K562 (cell line): ENCODE measurements around the gene NUDT21. TPM values are rescaled to one million over a fixed set of nuclear protein-coding genes. Genes with fewer than 3 reads are reported as not detected.

ENCODE experiments used
- DACH1 ChIP-seq: fragments of 450-650 bp; IDR thresholded peaks from 2 replicates; pipeline ENCODE4 v1.6.1; 2018; ENCODE audit not compliant: partially characterized antibody
- EGR1 ChIP-seq: fragments of 450-650 bp; conservative IDR thresholded peaks from 2 replicates; pipeline ENCODE4 v1.6.1; 2017; ENCODE audit warnings: mild to moderate bottlenecking
- HDAC1 ChIP-seq, 2 experiments: fragments of 450-650 bp; IDR thresholded peaks; 2 replicates each; pipeline ENCODE4 v1.6.1; 2016 to 2017; ENCODE audit warnings: inconsistent platforms in 1 of 2, mild to moderate bottlenecking in 1 of 2, moderate library complexity in 1 of 2
- MGA ChIP-seq: fragments of 450-650 bp; IDR thresholded peaks from 2 replicates; pipeline ENCODE4 v1.6.1; 2016; ENCODE audit warnings: mild to moderate bottlenecking, moderate library complexity
- PTTG1 ChIP-seq: fragments of 450-650 bp; IDR thresholded peaks from 2 replicates; pipeline ENCODE4 v1.6.1; 2016; ENCODE audit warnings: low read depth, mild to moderate bottlenecking, missing genetic modification characterization, missing compliant biosample characterization
- SRSF1 ChIP-seq: fragments of 200-400 bp; formaldehyde crosslinking; IDR thresholded peaks from 2 replicates; pipeline ENCODE4 v1.6.1; 2017; ENCODE audit warnings: mild to moderate bottlenecking, low read depth, low read length, moderate library complexity
- TAL1 ChIP-seq: fragments of 450-650 bp; IDR thresholded peaks from 2 replicates; pipeline ENCODE4 v1.6.1; 2016; ENCODE audit warnings: mild to moderate bottlenecking
- UBTF ChIP-seq, 2 experiments: IDR thresholded peaks; 2 replicates each; pipeline ENCODE4 v1.6.1; 2012; ENCODE audit warnings: improper control_type of control experiment in 2 of 2, low read depth in 2 of 2, low read length in 2 of 2, borderline replicate concordance in 1 of 2
- ZNF23 ChIP-seq: fragments of 250-450 bp; sonication (Bioruptor Pico); IDR thresholded peaks from 2 replicates; pipeline ENCODE4 v1.4.0; 2020; ENCODE audit warnings: mild to moderate bottlenecking
- ZNF280B ChIP-seq: fragments of 250-450 bp; sonication (Bioruptor Pico); IDR thresholded peaks from 2 replicates; pipeline ENCODE4 v1.5.1; 2021; ENCODE audit warnings: mild to moderate bottlenecking
- ZNF655 ChIP-seq: fragments of 250-450 bp; sonication (Bioruptor Pico); IDR thresholded peaks from 2 replicates; pipeline ENCODE4 v1.5.0; 2021
- polyA plus RNA-seq, 8 experiments: library from polyadenylated mRNA; depleted of rRNA in 4 of 8; stranded (reverse) in 5 of 8; unstranded in 3 of 8; fragments of >200 nt; fragmentation: Nextera tagmentation in 2 of 8; fragmentation: Illumina TruSeq in 1 of 8; extraction: Ambion mirVana in 2 of 8; extraction: Trizol in 1 of 8; gene quantifications; 2 replicates each; pipeline versions ENCODE4 v1.2.1 to v1.2.3, GENCODE V29; 2011 to 2014; ENCODE audit warnings: inconsistent platforms in 1 of 8, missing spikeins in 1 of 8
- total RNA-seq, 7 experiments: library from RNA; depleted of rRNA in 6 of 7; stranded (reverse); fragments of >200 nt in 6 of 7; fragmentation: Illumina TruSeq in 2 of 7; extraction: Trizol in 2 of 7; gene quantifications; 2 replicates each; pipeline versions ENCODE4 v1.2.1 to v1.2.3, GENCODE V29; 2011 to 2021; ENCODE audit warnings: low replicate concordance in 1 of 7

The NUDT21 gene
- total and polyA plus RNA-seq, 9 of the 15 experiments (the other 6 are each of a cell fraction or from before 2014, with no cell fraction given): 62.4 to 218 (median 121) TPM

- TF ChIP-seq MGA (peak; percentile 57), ZNF280B (CRISPR knock-in tag) (no peak), TAL1 (no peak), EGR1 (no peak), HDAC1 (IDR thresholded peaks at IDR 0.05) (peak in 1 of 2 experiments; percentile 45; a peak in 1 of 4 replicates), UBTF (IDR thresholded peaks at IDR 0.05; ENCODE audit: borderline replicate concordance in 1 of 2, low read depth in 2 of 2, low read length in 2 of 2) (0 out of 4 replicates have a peak, but pooled peaks of 1 of the 2 experiments have one; percentile 27), SRSF1 (no peak), PTTG1 (tag) (no peak), ZNF655 (CRISPR knock-in tag) (no peak), DACH1 (no peak), ZNF23 (no peak)
Observed at GRCh38 chr16:56422896-56423441, 28.2 kb downstream of the NUDT21 start (continued).
